ENCODE data around the gene MYRFL. TPM values are rescaled to one million over a fixed set of nuclear protein-coding genes. Genes with fewer than 3 reads are reported as not detected.

MYRFL gene
- total RNA-seq, 4 donors from 2014 or later, result not detected

DNA sequence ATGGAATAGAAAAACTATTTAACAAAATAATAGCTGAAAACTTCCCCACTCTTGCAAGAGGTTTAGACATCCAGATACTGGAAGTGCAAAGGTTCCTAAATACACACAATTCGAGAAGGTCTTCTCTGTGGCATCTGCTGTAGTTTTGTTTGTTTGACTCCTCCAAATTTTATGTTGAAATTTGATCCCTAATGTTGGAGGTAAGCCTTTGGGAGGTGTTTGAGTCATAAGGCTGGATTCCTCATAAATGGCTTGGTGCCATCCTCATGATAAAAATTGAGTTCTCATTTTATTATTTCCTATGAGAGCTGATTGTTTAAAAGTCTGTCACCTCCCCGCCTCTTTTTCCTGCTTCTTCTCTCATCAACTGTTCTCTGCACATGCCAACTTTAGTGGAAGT, 182.7 kb downstream of the MYRFL start:
- DNase-seq (ENCODE audit: low spot score), result no peak
- TF ChIP-seq, protein P1, sequence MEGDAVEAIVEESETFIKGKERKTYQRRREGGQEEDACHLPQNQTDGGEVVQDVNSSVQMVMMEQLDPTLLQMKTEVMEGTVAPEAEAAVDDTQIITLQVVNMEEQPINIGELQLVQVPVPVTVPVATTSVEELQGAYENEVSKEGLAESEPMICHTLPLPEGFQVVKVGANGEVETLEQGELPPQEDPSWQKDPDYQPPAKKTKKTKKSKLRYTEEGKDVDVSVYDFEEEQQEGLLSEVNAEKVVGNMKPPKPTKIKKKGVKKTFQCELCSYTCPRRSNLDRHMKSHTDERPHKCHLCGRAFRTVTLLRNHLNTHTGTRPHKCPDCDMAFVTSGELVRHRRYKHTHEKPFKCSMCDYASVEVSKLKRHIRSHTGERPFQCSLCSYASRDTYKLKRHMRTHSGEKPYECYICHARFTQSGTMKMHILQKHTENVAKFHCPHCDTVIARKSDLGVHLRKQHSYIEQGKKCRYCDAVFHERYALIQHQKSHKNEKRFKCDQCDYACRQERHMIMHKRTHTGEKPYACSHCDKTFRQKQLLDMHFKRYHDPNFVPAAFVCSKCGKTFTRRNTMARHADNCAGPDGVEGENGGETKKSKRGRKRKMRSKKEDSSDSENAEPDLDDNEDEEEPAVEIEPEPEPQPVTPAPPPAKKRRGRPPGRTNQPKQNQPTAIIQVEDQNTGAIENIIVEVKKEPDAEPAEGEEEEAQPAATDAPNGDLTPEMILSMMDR (IDR thresholded peaks at IDR 0.05), result no peak
- ATAC-seq (ENCODE audit: low FRiP score), result no peak

Other genes with a start within 250 kb of the MYRFL start
- 100 to 1,000 TPM in 3 of 4 donors, 10 to 100 TPM in 1; 99.5 to 222 (median 129) TPM for gene CCT2, start 239.8 kb upstream of the MYRFL start, total RNA-seq
- gene LRRC10, start 214.3 kb upstream of the MYRFL start, total RNA-seq, result not detected
- gene BEST3, start 125.9 kb upstream of the MYRFL start, total RNA-seq, result not detected
- gene RAB3IP, start 86.4 kb upstream of the MYRFL start, total RNA-seq, result 10 to 100 TPM in 2 of 4 donors, 1 to 10 TPM in 2; 8.2 to 16.1 (median 11.9) TPM

Measured in omental fat pad (tissue), 4 donors.